Neural cell (in vitro differentiated cells): ENCODE measurements around the gene WDR93. TPM values are rescaled to one million over a fixed set of nuclear protein-coding genes. Genes with fewer than 3 reads are reported as not detected.
"Not testable (repeated sequence)": the region's sequence is repeated elsewhere in the genome, so short reads cannot be mapped to it uniquely, and the experiment has no call there.

Source experiments
- H2AFZ ChIP-seq: fragments of 200-600, 300-800 bp; sonication (generic), shearing (Covaris generic); 2 replicates; pipeline ENCODE4 v1.6.0; 2014; ENCODE audit warnings: low read depth, mild to moderate bottlenecking, antibody characterized with exemption, low read length, moderate library complexity
- H3F3A ChIP-seq: fragments of 200-600 bp; shearing (Covaris generic); 2 replicates; pipeline ENCODE4 v1.6.1; 2016; ENCODE audit warnings: mild to moderate bottlenecking, moderate library complexity, mixed read lengths, antibody characterized with exemption, low read length; ENCODE audit not compliant: insufficient read depth, poor library complexity, severe bottlenecking
- H3K27ac ChIP-seq: fragments of 200-600, 300-800 bp; sonication (generic), shearing (Covaris generic); 2 replicates; pipeline ENCODE4 v1.5.1; 2014; ENCODE audit warnings: mild to moderate bottlenecking, low read length, moderate library complexity
- H3K27me3 ChIP-seq: fragments of 300-800, 200-600 bp; sonication (generic), shearing (Covaris generic); 2 replicates; pipeline ENCODE4 v1.6.0; 2014; ENCODE audit warnings: mild to moderate bottlenecking, low read depth, low read length, moderate library complexity; ENCODE audit not compliant: insufficient read depth
- H3K36me3 ChIP-seq: fragments of 300-800, 200-600 bp; sonication (generic), shearing (Covaris generic); 2 replicates; pipeline ENCODE4 v1.5.1; 2014; ENCODE audit warnings: mild to moderate bottlenecking, antibody characterized with exemption, low read length, moderate library complexity; ENCODE audit not compliant: insufficient read depth
- H3K4me2 ChIP-seq: fragments of 300-800, 200-600 bp; sonication (generic), shearing (Covaris generic); 2 replicates; pipeline ENCODE4 v1.6.0; 2014; ENCODE audit warnings: mild to moderate bottlenecking, low read length
- H3K4me3 ChIP-seq: fragments of 300-800, 200-600 bp; sonication (generic), shearing (Covaris generic); 2 replicates; pipeline ENCODE4 v1.5.1; 2014; ENCODE audit warnings: mild to moderate bottlenecking, low read length, moderate library complexity
- H3K79me2 ChIP-seq: fragments of 200-600 bp; shearing (Covaris generic); replicated peaks from 2 replicates; pipeline ENCODE4 v1.6.0; 2014; ENCODE audit warnings: mild to moderate bottlenecking, low read length, moderate library complexity; ENCODE audit not compliant: insufficient read depth
- H3K9ac ChIP-seq: fragments of 300-800, 200-600 bp; sonication (generic), shearing (Covaris generic); 2 replicates; pipeline ENCODE4 v1.6.1; 2016; ENCODE audit warnings: mild to moderate bottlenecking, low read length, mixed read lengths
- H3K9me2 ChIP-seq: fragments of 200-600 bp; shearing (Covaris generic); 2 replicates; pipeline ENCODE4 v1.6.1; 2016; ENCODE audit warnings: mild to moderate bottlenecking, low read length, mixed read lengths; ENCODE audit not compliant: insufficient read depth
- H3K9me3 ChIP-seq: fragments of 200-600, 300-800 bp; sonication (generic), shearing (Covaris generic); 2 replicates; pipeline ENCODE4 v1.6.1; 2016; ENCODE audit warnings: mild to moderate bottlenecking, mixed run types, low read length, moderate library complexity, mixed read lengths
- H4K20me1 ChIP-seq: fragments of 200-600 bp; shearing (Covaris generic); 2 replicates; pipeline ENCODE4 v1.6.1; 2016; ENCODE audit warnings: mild to moderate bottlenecking, mixed run types; ENCODE audit not compliant: insufficient read depth
- CTCF ChIP-seq: fragments of 450-650 bp; IDR thresholded peaks from 2 replicates; pipeline ENCODE4 v1.5.1; 2014; ENCODE audit warnings: antibody characterized with exemption, mild to moderate bottlenecking, moderate library complexity; ENCODE audit not compliant: poor library complexity, severe bottlenecking
- EP300 ChIP-seq: fragments of 450-650 bp; conservative IDR thresholded peaks from 2 replicates; pipeline ENCODE4 v1.6.1; 2014; ENCODE audit warnings: antibody characterized with exemption, mild to moderate bottlenecking, moderate library complexity; ENCODE audit not compliant: poor library complexity, severe bottlenecking
- EZH2 ChIP-seq: fragments of 200-600, 300-800 bp; shearing (Covaris generic), sonication (generic); IDR thresholded peaks from 2 replicates; pipeline ENCODE4 v1.6.1; 2014; ENCODE audit warnings: antibody characterized with exemption, low read length, borderline replicate concordance, mild to moderate bottlenecking; ENCODE audit not compliant: insufficient read depth, poor library complexity, severe bottlenecking
- MXI1 ChIP-seq: fragments of 450-650 bp; conservative IDR thresholded peaks from 2 replicates; pipeline ENCODE4 v1.6.1; 2014; ENCODE audit warnings: antibody characterized with exemption, mild to moderate bottlenecking; ENCODE audit not compliant: poor library complexity, severe bottlenecking
- POLR2AphosphoS5 ChIP-seq: IDR thresholded peaks from 2 replicates; pipeline ENCODE4 v1.6.1; 2012
- RAD21 ChIP-seq: fragments of 450-650 bp; conservative IDR thresholded peaks from 2 replicates; pipeline ENCODE4 v1.6.1; 2014; ENCODE audit warnings: antibody characterized with exemption, mild to moderate bottlenecking, moderate library complexity
- SMC3 ChIP-seq: fragments of 450-650 bp; conservative IDR thresholded peaks from 2 replicates; pipeline ENCODE4 v1.6.1; 2014; ENCODE audit warnings: antibody characterized with exemption, mild to moderate bottlenecking, moderate library complexity; ENCODE audit not compliant: poor library complexity
- TAF1 ChIP-seq: IDR thresholded peaks from 2 replicates; pipeline ENCODE4 v1.6.1; 2012; ENCODE audit warnings: low read depth
- polyA plus RNA-seq: library from polyadenylated mRNA; depleted of rRNA; stranded (reverse); fragments of >200 nt; gene quantifications from 2 replicates; pipeline ENCODE4 v1.2.3, GENCODE V29; 2014
- TF ChIP-seq, protein P1 (sequence below): IDR thresholded peaks from 2 replicates; pipeline ENCODE4 v1.6.1; 2012; ENCODE audit warnings: borderline replicate concordance

Gene WDR93
- polyA plus RNA-seq, 1 donor from 2014 or later, result 0.41 TPM

- H3K27me3 ChIP-seq, result no peaks in the 10 kb centered on the region
Measured at GRCh38 chr15:89785774-89786140, 95.1 kb downstream of the WDR93 start.

GRCh38 chr15:89787944-89788343, 97.3 kb downstream of the WDR93 start:
- Histone ChIP-seq H4K20me1 (no peaks in the 10 kb centered on the region), H3K9me2 (no peaks in the 10 kb centered on the region), H3K36me3 (no peaks in the 10 kb centered on the region), H3K4me3 (no peak overlapping the region), H3F3A (no peaks in the 10 kb centered on the region), H3K27ac (no peak overlapping the region), H3K27me3 (no peaks in the 10 kb centered on the region), H3K4me2 (no peak overlapping the region), H3K9me3 (peaks cover 8% of the 10 kb centered on the region), H3K9ac (no peak overlapping the region), H2AFZ (no peak overlapping the region), H3K79me2 (no peaks in the 10 kb centered on the region)
- TF ChIP-seq RAD21 (no peak), TAF1 (no peak), SMC3 (no peak), CTCF (no peak), MXI1 (no peak), EZH2 (no peak)

More at GRCh38 chr15:89785774-89786140, 95.1 kb downstream of the WDR93 start:
- Histone ChIP-seq H3K79me2 (no peaks in the 10 kb centered on the region), H3F3A (no peaks in the 10 kb centered on the region), H2AFZ (no peak overlapping the region), H3K4me3 (no peak overlapping the region), H3K36me3 (no peaks in the 10 kb centered on the region), H3K27ac (no peak overlapping the region), H3K9ac (no peak overlapping the region), H3K9me2 (no peaks in the 10 kb centered on the region), H3K9me3 (peaks cover 8% of the 10 kb centered on the region), H3K4me2 (no peak overlapping the region), H4K20me1 (no peaks in the 10 kb centered on the region)
- TF ChIP-seq MXI1 (no peak), TAF1 (no peak), RAD21 (no peak), EP300 (no peak), EZH2 (no peak), SMC3 (no peak), CTCF (no peak), POLR2AphosphoS5 (no peak)
- TF ChIP-seq, protein P1, sequence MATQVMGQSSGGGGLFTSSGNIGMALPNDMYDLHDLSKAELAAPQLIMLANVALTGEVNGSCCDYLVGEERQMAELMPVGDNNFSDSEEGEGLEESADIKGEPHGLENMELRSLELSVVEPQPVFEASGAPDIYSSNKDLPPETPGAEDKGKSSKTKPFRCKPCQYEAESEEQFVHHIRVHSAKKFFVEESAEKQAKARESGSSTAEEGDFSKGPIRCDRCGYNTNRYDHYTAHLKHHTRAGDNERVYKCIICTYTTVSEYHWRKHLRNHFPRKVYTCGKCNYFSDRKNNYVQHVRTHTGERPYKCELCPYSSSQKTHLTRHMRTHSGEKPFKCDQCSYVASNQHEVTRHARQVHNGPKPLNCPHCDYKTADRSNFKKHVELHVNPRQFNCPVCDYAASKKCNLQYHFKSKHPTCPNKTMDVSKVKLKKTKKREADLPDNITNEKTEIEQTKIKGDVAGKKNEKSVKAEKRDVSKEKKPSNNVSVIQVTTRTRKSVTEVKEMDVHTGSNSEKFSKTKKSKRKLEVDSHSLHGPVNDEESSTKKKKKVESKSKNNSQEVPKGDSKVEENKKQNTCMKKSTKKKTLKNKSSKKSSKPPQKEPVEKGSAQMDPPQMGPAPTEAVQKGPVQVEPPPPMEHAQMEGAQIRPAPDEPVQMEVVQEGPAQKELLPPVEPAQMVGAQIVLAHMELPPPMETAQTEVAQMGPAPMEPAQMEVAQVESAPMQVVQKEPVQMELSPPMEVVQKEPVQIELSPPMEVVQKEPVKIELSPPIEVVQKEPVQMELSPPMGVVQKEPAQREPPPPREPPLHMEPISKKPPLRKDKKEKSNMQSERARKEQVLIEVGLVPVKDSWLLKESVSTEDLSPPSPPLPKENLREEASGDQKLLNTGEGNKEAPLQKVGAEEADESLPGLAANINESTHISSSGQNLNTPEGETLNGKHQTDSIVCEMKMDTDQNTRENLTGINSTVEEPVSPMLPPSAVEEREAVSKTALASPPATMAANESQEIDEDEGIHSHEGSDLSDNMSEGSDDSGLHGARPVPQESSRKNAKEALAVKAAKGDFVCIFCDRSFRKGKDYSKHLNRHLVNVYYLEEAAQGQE, result no peak

GRCh38 chr15:89788585-89788984, 98.0 kb downstream of the WDR93 start:
- not testable (repeated sequence) for H2AFZ ChIP-seq, H3K36me3 ChIP-seq, H4K20me1 ChIP-seq, H3F3A ChIP-seq, H3K79me2 ChIP-seq, H3K9ac ChIP-seq, H3K27me3 ChIP-seq, H3K9me3 ChIP-seq, H3K4me2 ChIP-seq, H3K4me3 ChIP-seq, H3K27ac ChIP-seq, H3K9me2 ChIP-seq
